ENCODE measurements around the gene HHATL. TPM values are rescaled to one million over a fixed set of nuclear protein-coding genes. Genes with fewer than 3 reads are reported as not detected.

HHATL gene
- total and polyA plus RNA-seq, 5 donors, result 480 to 768 (median 586) TPM

- Histone ChIP-seq H3K4me3 (ENCODE audit: low read length) (no peak overlapping the region), H3K27ac (ENCODE audit: low read length) (peak overlapping the region; percentile 32), H3K9me3 (ENCODE audit: control insufficient read depth, low read length) (no peaks in the 10 kb centered on the region), H3K27me3 (ENCODE audit: control insufficient read depth, insufficient read depth) (no peaks in the 10 kb centered on the region), H3K4me1 (ENCODE audit: control insufficient read depth, insufficient read depth, low read length) (no peaks in the 10 kb centered on the region)
- intact Hi-C loops (cut with DNase I), result no loop called here
- 72% methylated on average over 12 of the region's 12 CpGs for WGBS
- DNase-seq, result peak; percentile 9 to 31 (median 30)
- ATAC-seq, result no peak
These were observed 20.1 kb downstream of the HHATL start for GRCh38 chr3:42682301-42683070.

GRCh38 chr3:42681361-42682038 lies 21.1 kb downstream of the HHATL start:
- Histone ChIP-seq H3K9me3 (ENCODE audit: control insufficient read depth, low read length) (no peaks in the 10 kb centered on the region), H3K4me3 (ENCODE audit: low read length) (no peak overlapping the region), H3K27me3 (ENCODE audit: control insufficient read depth, insufficient read depth) (no peaks in the 10 kb centered on the region), H3K4me1 (ENCODE audit: control insufficient read depth, insufficient read depth, low read length) (no peaks in the 10 kb centered on the region), H3K27ac (ENCODE audit: low read length) (no peak overlapping the region)
- ATAC-seq, result no peak
- 88% methylated on average over 10 of the region's 10 CpGs for WGBS
- intact Hi-C loops (cut with DNase I), result no loop called here
- DNase-seq, result no peak

- no peaks in the 10 kb centered on the region for H3K4me1 ChIP-seq (ENCODE audit: control insufficient read depth, insufficient read depth, low read length)
- DNase-seq, result no peak
- WGBS, result 76% methylated on average over 4 of the region's 4 CpGs
- no peak overlapping the region for H3K4me3 ChIP-seq (ENCODE audit: low read length)
- H3K9me3 ChIP-seq (ENCODE audit: control insufficient read depth, low read length), result no peaks in the 10 kb centered on the region
- no peak for ATAC-seq
- H3K27ac ChIP-seq (ENCODE audit: low read length), result no peak overlapping the region
- H3K27me3 ChIP-seq (ENCODE audit: control insufficient read depth, insufficient read depth), result no peaks in the 10 kb centered on the region
- intact Hi-C loops (cut with DNase I), result no loop called here
These were observed 21.8 kb downstream of the HHATL start for GRCh38 chr3:42680806-42681205.

DNA sequence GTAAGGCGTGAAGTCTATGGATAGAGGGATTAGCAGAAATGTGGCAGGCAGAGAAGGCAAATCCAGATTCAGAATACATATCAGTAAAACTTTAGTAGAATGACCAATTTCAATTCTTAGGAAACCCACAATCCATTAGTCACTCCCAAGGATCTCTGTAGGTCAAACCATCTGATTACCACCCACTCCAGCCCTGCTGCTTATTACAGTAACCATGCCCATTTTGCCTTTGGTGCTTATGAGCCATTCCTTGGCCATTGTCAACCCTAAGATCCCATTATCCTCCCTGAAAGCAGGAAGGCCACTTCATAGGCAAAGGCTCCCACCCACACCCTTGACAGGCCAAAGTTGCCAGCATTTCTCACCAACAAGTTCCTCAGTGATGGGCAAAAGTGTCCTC lies 22.3 kb downstream of the HHATL start:
- Histone ChIP-seq H3K9me3 (ENCODE audit: control insufficient read depth, low read length) (no peaks in the 10 kb centered on the region), H3K4me1 (ENCODE audit: control insufficient read depth, insufficient read depth, low read length) (no peaks in the 10 kb centered on the region), H3K27me3 (ENCODE audit: control insufficient read depth, insufficient read depth) (no peaks in the 10 kb centered on the region), H3K27ac (ENCODE audit: low read length) (no peak overlapping the region), H3K4me3 (ENCODE audit: low read length) (no peak overlapping the region)
- intact Hi-C loops (cut with DNase I), result no loop called here
- DNase-seq, result no peak
- ATAC-seq, result no peak
- WGBS, result 93% methylated on average over 1 of the region's 1 CpG

DNA sequence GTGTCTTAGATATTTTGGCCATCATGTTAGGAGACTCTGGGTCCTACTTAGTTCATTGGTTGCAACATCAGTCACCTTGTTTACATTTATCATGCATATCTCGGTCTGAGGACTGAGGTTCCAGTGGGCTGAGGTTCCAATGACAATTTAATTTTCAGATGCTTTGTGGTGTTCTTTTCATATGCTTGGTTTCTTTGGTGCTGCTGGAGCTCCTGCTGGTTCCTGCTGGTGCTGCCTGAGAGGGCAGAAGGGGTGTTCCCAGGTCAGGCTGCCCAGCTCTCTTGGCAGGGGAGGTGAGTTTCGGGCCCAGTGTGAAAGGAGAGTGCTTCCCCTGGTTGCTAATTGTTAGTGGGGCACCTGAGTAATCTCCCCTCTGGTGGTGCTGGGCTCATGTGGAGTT lies 24.2 kb downstream of the HHATL start:
- Histone ChIP-seq H3K27ac (ENCODE audit: low read length) (no peak overlapping the region), H3K4me1 (ENCODE audit: control insufficient read depth, insufficient read depth, low read length) (no peaks in the 10 kb centered on the region), H3K27me3 (ENCODE audit: control insufficient read depth, insufficient read depth) (no peaks in the 10 kb centered on the region), H3K4me3 (ENCODE audit: low read length) (no peak overlapping the region), H3K9me3 (ENCODE audit: control insufficient read depth, low read length) (no peaks in the 10 kb centered on the region)
- DNase-seq (no peak), ATAC-seq (no peak)
- WGBS, result 78% methylated on average over 2 of the region's 2 CpGs
- intact Hi-C loops (cut with DNase I), result no loop called here

GRCh38 chr3:42675909-42676308 lies 26.7 kb downstream of the HHATL start:
- no peak for DNase-seq
- 87% methylated on average over 2 of the region's 2 CpGs for WGBS
- H3K27ac ChIP-seq (ENCODE audit: low read length), result no peak overlapping the region
- intact Hi-C loops (cut with DNase I), result no loop called here
- H3K9me3 ChIP-seq (ENCODE audit: control insufficient read depth, low read length), result no peaks in the 10 kb centered on the region
- no peaks in the 10 kb centered on the region for H3K4me1 ChIP-seq (ENCODE audit: control insufficient read depth, insufficient read depth, low read length)
- ATAC-seq, result no peak
- no peaks in the 10 kb centered on the region for H3K27me3 ChIP-seq (ENCODE audit: control insufficient read depth, insufficient read depth)
- no peak overlapping the region for H3K4me3 ChIP-seq (ENCODE audit: low read length)

GRCh38 chr3:42674146-42674545 lies 28.5 kb downstream of the HHATL start:
- Histone ChIP-seq H3K4me1 (ENCODE audit: control insufficient read depth, insufficient read depth, low read length) (no peaks in the 10 kb centered on the region), H3K27me3 (ENCODE audit: control insufficient read depth, insufficient read depth) (no peaks in the 10 kb centered on the region), H3K4me3 (ENCODE audit: low read length) (no peak overlapping the region), H3K9me3 (ENCODE audit: control insufficient read depth, low read length) (no peaks in the 10 kb centered on the region), H3K27ac (ENCODE audit: low read length) (no peak overlapping the region)
- WGBS, result 58% methylated on average over 3 of the region's 3 CpGs
- ATAC-seq (no peak), DNase-seq (no peak)
- intact Hi-C loops (cut with DNase I), result no loop called here

DNA sequence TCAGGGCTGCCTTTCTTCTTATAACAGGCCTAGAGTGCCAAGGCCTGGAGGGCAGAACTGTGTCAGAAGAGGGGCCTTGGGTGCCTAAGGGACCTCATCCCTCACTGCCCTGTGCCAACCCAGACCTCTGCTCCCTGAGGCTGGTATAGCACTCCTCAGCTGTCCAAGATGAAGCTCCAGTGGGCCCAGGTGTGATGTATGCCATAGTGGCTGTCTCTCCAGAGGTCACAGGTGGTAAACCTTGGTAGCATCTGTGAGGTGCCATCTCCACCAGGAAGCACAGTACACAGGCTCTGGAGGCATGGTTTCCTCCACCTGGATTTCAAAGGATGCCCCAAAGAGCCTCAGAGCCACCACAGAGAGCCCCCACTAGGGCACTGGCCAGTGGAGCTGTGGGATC lies 29.5 kb downstream of the HHATL start:
- Histone ChIP-seq H3K4me3 (ENCODE audit: low read length) (no peak overlapping the region), H3K27me3 (ENCODE audit: control insufficient read depth, insufficient read depth) (no peaks in the 10 kb centered on the region), H3K9me3 (ENCODE audit: control insufficient read depth, low read length) (no peaks in the 10 kb centered on the region), H3K27ac (ENCODE audit: low read length) (no peak overlapping the region), H3K4me1 (ENCODE audit: control insufficient read depth, insufficient read depth, low read length) (no peaks in the 10 kb centered on the region)
- no peak for DNase-seq
- no peak for ATAC-seq
- intact Hi-C loops (cut with DNase I), result no loop called here

- whole genome bisulfite sequencing, result 37% methylated on average over 1 of the region's 1 CpG
- intact Hi-C loops (cut with DNase I), result no loop called here
- Histone ChIP-seq H3K4me1 (ENCODE audit: control insufficient read depth, insufficient read depth, low read length) (no peaks in the 10 kb centered on the region), H3K4me3 (ENCODE audit: low read length) (no peak overlapping the region), H3K27me3 (ENCODE audit: control insufficient read depth, insufficient read depth) (no peaks in the 10 kb centered on the region), H3K27ac (ENCODE audit: low read length) (no peak overlapping the region), H3K9me3 (ENCODE audit: control insufficient read depth, low read length) (no peaks in the 10 kb centered on the region)
- no peak for DNase-seq
- ATAC-seq, result no peak
These were observed 30.1 kb downstream of the HHATL start for GRCh38 chr3:42672515-42672914.

DNA sequence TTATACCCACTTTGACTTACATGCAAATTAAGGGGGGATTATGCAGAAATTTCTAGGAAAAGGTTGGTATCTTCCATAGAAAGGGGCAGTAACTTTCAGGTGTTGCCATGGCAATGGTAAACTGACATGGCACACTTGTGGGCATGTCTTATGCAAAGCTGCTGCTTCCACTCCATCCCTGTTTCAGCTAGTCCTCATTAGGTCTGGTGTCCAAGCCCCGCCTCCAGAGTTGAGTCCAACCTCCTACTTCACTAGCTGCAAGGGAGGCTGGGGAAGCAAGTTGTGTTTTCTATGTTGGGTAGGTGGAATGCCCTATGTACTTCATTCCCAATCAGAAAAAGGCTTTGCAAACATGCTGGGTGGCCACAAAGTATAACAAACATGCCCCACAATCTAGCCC lies 31.9 kb downstream of the HHATL start:
- H3K27ac ChIP-seq (ENCODE audit: low read length), result no peak overlapping the region
- DNase-seq (no peak), ATAC-seq (no peak)
- peaks cover 5% of the 10 kb centered on the region for H3K4me1 ChIP-seq (ENCODE audit: control insufficient read depth, insufficient read depth, low read length)
- H3K4me3 ChIP-seq (ENCODE audit: low read length), result no peak overlapping the region
- intact Hi-C loops (cut with DNase I), result no loop called here
- no peaks in the 10 kb centered on the region for H3K9me3 ChIP-seq (ENCODE audit: control insufficient read depth, low read length)
- 91% methylated on average over 1 of the region's 1 CpG for WGBS
- H3K27me3 ChIP-seq (ENCODE audit: control insufficient read depth, insufficient read depth), result no peaks in the 10 kb centered on the region

GRCh38 chr3:42670051-42670576 lies 32.5 kb downstream of the HHATL start:
- no peak for ATAC-seq
- intact Hi-C loops (cut with DNase I), result no loop called here
- DNase-seq, result no peak
- no peaks in the 10 kb centered on the region for H3K9me3 ChIP-seq (ENCODE audit: control insufficient read depth, low read length)
- H3K27ac ChIP-seq (ENCODE audit: low read length), result no peak overlapping the region
- WGBS, result 78% methylated on average over 7 of the region's 7 CpGs
- H3K4me3 ChIP-seq (ENCODE audit: low read length), result no peak overlapping the region
- peaks cover 5% of the 10 kb centered on the region for H3K4me1 ChIP-seq (ENCODE audit: control insufficient read depth, insufficient read depth, low read length)
- H3K27me3 ChIP-seq (ENCODE audit: control insufficient read depth, insufficient read depth), result no peaks in the 10 kb centered on the region

All from right cardiac atrium (tissue), 5 donors.